Activated T-helper 2 cell treated with anti-CD3 and anti-CD28 coated beads, Interferon-gamma antibody, Interleukin-2, Interleukin-4, amounts not matched to agents 10 μg/mL and 5 μg/mL and 100 μg/mL, durations not matched to agents 14 hours and 24 hours and 36 hours (primary cell): ENCODE measurements around the gene PBLD. TPM values are rescaled to one million over a fixed set of nuclear protein-coding genes. Genes with fewer than 3 reads are reported as not detected.

Source experiments
- DNase-seq: peaks from one replicate; pipeline ENCODE4 v3.0.0; 2021; ENCODE audit warnings: low spot score
- H3K27ac Mint-ChIP-seq: one replicate; pipeline ENCODE4 v1.8.0; 2021; ENCODE audit warnings: mixed read lengths
- H3K27me3 Mint-ChIP-seq: one replicate; pipeline ENCODE4 v1.8.0; 2021; ENCODE audit warnings: low read depth, mixed read lengths
- H3K36me3 Mint-ChIP-seq: one replicate; pipeline ENCODE4 v1.8.0; 2021; ENCODE audit warnings: low read depth, mixed read lengths
- H3K4me1 Mint-ChIP-seq: one replicate; pipeline ENCODE4 v1.8.0; 2021; ENCODE audit warnings: low read depth, mixed read lengths
- H3K4me3 Mint-ChIP-seq: one replicate; pipeline ENCODE4 v1.8.0; 2021; ENCODE audit warnings: low read depth, mild to moderate bottlenecking, moderate library complexity, mixed read lengths
- H3K9me3 Mint-ChIP-seq: one replicate; pipeline ENCODE4 v1.8.0; 2021; ENCODE audit warnings: mixed read lengths
- intact Hi-C: fragments of 100-400 bp; cut with micrococcal nuclease; formaldehyde crosslinking; loops from one replicate; pipeline ENCODE4 v1.15.1; 2023
- total RNA-seq: library from RNA; stranded (reverse); gene quantifications from 2 replicates; pipeline ENCODE4 v1.2.3, GENCODE V29; 2022

The PBLD gene
- 1.3 TPM in 2 replicates for total RNA-seq

- Mint-ChIP-seq H3K4me3 (peak within 1 kb of the TSS; percentile 99), H3K4me1 (peaks cover 51% of the 10 kb centered on the region), H3K27me3 (no peaks in the 10 kb centered on the region), H3K9me3 (no peaks in the 10 kb centered on the region), H3K36me3 (peaks cover 52% of the 10 kb centered on the region), H3K27ac (peak within 1 kb of the TSS; percentile 100)
- DNase-seq = peak; percentile 60
- intact Hi-C loops = loop anchor here (2.0 to 5.0 kb wide), 6 partner anchors 14 to 1900 kb away; partner anchors contain the start of genes ATOH7, CCAR1, DNA2 and PPA1
These were observed at the start of gene PBLD for GRCh38 chr10:68332259-68333057. Gene PBLD, minus strand, starts transcription at chr10:68332928. Its CDS starts 26,084 bp downstream, at chr10:68306844.

GRCh38 chr10:68371604-68372003 is 38.9 kb upstream of the PBLD start:
- H3K4me3 Mint-ChIP-seq = no peak overlapping the region
- H3K27ac Mint-ChIP-seq = no peak overlapping the region
- H3K27me3 Mint-ChIP-seq = no peaks in the 10 kb centered on the region
- no peaks in the 10 kb centered on the region for H3K4me1 Mint-ChIP-seq
- H3K9me3 Mint-ChIP-seq = peaks cover 20% of the 10 kb centered on the region
- intact Hi-C loops = no loop called here
- DNase-seq = no peak
- H3K36me3 Mint-ChIP-seq = peaks cover 65% of the 10 kb centered on the region

- Mint-ChIP-seq H3K9me3 (peaks cover 12% of the 10 kb centered on the region), H3K36me3 (peaks cover 38% of the 10 kb centered on the region), H3K4me3 (no peak overlapping the region), H3K27ac (no peak overlapping the region), H3K27me3 (no peaks in the 10 kb centered on the region), H3K4me1 (peaks cover 4% of the 10 kb centered on the region)
- intact Hi-C loops = no loop called here
- no peak for DNase-seq
These were observed 34.4 kb upstream of the PBLD start for GRCh38 chr10:68367121-68367520.

GRCh38 chr10:68366600-68366999 is 33.9 kb upstream of the PBLD start:
- Mint-ChIP-seq H3K36me3 (peaks cover 37% of the 10 kb centered on the region), H3K4me1 (peaks cover 4% of the 10 kb centered on the region), H3K9me3 (peaks cover 9% of the 10 kb centered on the region), H3K27ac (no peak overlapping the region), H3K4me3 (no peak overlapping the region), H3K27me3 (no peaks in the 10 kb centered on the region)
- DNase-seq = no peak
- intact Hi-C loops = no loop called here

- H3K9me3 Mint-ChIP-seq = peaks cover 4% of the 10 kb centered on the region
- DNase-seq = no peak
- H3K27ac Mint-ChIP-seq = no peak overlapping the region
- H3K4me1 Mint-ChIP-seq = peaks cover 4% of the 10 kb centered on the region
- H3K36me3 Mint-ChIP-seq = peaks cover 33% of the 10 kb centered on the region
- H3K27me3 Mint-ChIP-seq = no peaks in the 10 kb centered on the region
- H3K4me3 Mint-ChIP-seq = no peak overlapping the region
- intact Hi-C loops = no loop called here
These were observed 32.9 kb upstream of the PBLD start for GRCh38 chr10:68365611-68366010.

GRCh38 chr10:68364101-68364886 is 31.6 kb upstream of the PBLD start:
- H3K27me3 Mint-ChIP-seq = no peaks in the 10 kb centered on the region
- DNase-seq = no peak
- peaks cover 26% of the 10 kb centered on the region for H3K36me3 Mint-ChIP-seq
- no peak overlapping the region for H3K27ac Mint-ChIP-seq
- intact Hi-C loops = no loop called here
- no peak overlapping the region for H3K4me3 Mint-ChIP-seq
- peaks cover 4% of the 10 kb centered on the region for H3K4me1 Mint-ChIP-seq
- no peaks in the 10 kb centered on the region for H3K9me3 Mint-ChIP-seq

- no peak for DNase-seq
- H3K4me3 Mint-ChIP-seq = no peak overlapping the region
- H3K27ac Mint-ChIP-seq = no peak overlapping the region
- intact Hi-C loops = no loop called here
- H3K36me3 Mint-ChIP-seq = peaks cover 24% of the 10 kb centered on the region
- no peaks in the 10 kb centered on the region for H3K9me3 Mint-ChIP-seq
- peaks cover 4% of the 10 kb centered on the region for H3K4me1 Mint-ChIP-seq
- no peaks in the 10 kb centered on the region for H3K27me3 Mint-ChIP-seq
These were observed 29.9 kb upstream of the PBLD start for GRCh38 chr10:68362590-68362989.

GRCh38 chr10:68359189-68359588 is 26.5 kb upstream of the PBLD start:
- intact Hi-C loops = no loop called here
- no peak for DNase-seq
- no peak overlapping the region for H3K27ac Mint-ChIP-seq
- no peak overlapping the region for H3K4me3 Mint-ChIP-seq
- H3K4me1 Mint-ChIP-seq = no peaks in the 10 kb centered on the region
- peaks cover 22% of the 10 kb centered on the region for H3K36me3 Mint-ChIP-seq
- H3K27me3 Mint-ChIP-seq = no peaks in the 10 kb centered on the region
- no peaks in the 10 kb centered on the region for H3K9me3 Mint-ChIP-seq

- no peak for DNase-seq
- Mint-ChIP-seq H3K4me3 (no peak overlapping the region), H3K4me1 (peaks cover 1% of the 10 kb centered on the region), H3K27ac (no peak overlapping the region), H3K36me3 (peaks cover 25% of the 10 kb centered on the region), H3K27me3 (no peaks in the 10 kb centered on the region), H3K9me3 (no peaks in the 10 kb centered on the region)
- intact Hi-C loops = no loop called here
These were observed 20.8 kb upstream of the PBLD start for GRCh38 chr10:68353537-68353936.

GRCh38 chr10:68348265-68348741 is 15.6 kb upstream of the PBLD start:
- Mint-ChIP-seq H3K9me3 (no peaks in the 10 kb centered on the region), H3K36me3 (peaks cover 55% of the 10 kb centered on the region), H3K4me3 (no peak overlapping the region), H3K27me3 (no peaks in the 10 kb centered on the region), H3K27ac (peak overlapping the region; percentile 51), H3K4me1 (peaks cover 15% of the 10 kb centered on the region)
- DNase-seq = peak; percentile 25
- intact Hi-C loops = loop anchor here (5.0 kb wide), 1 partner anchor 136 kb away; no protein-coding TSS in a partner anchor

- intact Hi-C loops = loop anchor here (2.0 to 5.0 kb wide), 2 partner anchors 14 to 134 kb away; partner anchors contain the start of genes HNRNPH3 and PBLD
- Mint-ChIP-seq H3K27me3 (no peaks in the 10 kb centered on the region), H3K4me1 (peaks cover 20% of the 10 kb centered on the region), H3K9me3 (no peaks in the 10 kb centered on the region), H3K27ac (peak overlapping the region; percentile 47), H3K4me3 (no peak overlapping the region), H3K36me3 (peaks cover 61% of the 10 kb centered on the region)
- DNase-seq = no peak
These were observed 14.0 kb upstream of the PBLD start for GRCh38 chr10:68346774-68347173.

GRCh38 chr10:68345621-68346020 is 12.9 kb upstream of the PBLD start:
- H3K36me3 Mint-ChIP-seq = peaks cover 72% of the 10 kb centered on the region
- H3K4me3 Mint-ChIP-seq = no peak overlapping the region
- H3K27me3 Mint-ChIP-seq = no peaks in the 10 kb centered on the region
- peaks cover 28% of the 10 kb centered on the region for H3K4me1 Mint-ChIP-seq
- DNase-seq = no peak
- peak overlapping the region; percentile 13 for H3K27ac Mint-ChIP-seq
- intact Hi-C loops = loop anchor here (2.0 to 5.0 kb wide), 2 partner anchors 13 to 133 kb away; partner anchors contain the start of genes HNRNPH3 and PBLD
- no peaks in the 10 kb centered on the region for H3K9me3 Mint-ChIP-seq
